ENCODE results near the gene CTTNBP2NL. TPM values are rescaled to one million over a fixed set of nuclear protein-coding genes. Genes with fewer than 3 reads are reported as not detected.

The CTTNBP2NL gene, protein sequence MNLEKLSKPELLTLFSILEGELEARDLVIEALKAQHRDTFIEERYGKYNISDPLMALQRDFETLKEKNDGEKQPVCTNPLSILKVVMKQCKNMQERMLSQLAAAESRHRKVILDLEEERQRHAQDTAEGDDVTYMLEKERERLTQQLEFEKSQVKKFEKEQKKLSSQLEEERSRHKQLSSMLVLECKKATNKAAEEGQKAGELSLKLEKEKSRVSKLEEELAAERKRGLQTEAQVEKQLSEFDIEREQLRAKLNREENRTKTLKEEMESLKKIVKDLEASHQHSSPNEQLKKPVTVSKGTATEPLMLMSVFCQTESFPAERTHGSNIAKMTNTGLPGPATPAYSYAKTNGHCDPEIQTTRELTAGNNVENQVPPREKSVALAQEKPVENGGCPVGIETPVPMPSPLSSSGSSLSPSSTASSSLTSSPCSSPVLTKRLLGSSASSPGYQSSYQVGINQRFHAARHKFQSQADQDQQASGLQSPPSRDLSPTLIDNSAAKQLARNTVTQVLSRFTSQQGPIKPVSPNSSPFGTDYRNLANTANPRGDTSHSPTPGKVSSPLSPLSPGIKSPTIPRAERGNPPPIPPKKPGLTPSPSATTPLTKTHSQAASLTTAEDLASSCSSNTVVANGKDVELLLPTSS
- polyA plus RNA-seq (2013): 20.2 and 20.9 TPM in 2 replicates

DNA sequence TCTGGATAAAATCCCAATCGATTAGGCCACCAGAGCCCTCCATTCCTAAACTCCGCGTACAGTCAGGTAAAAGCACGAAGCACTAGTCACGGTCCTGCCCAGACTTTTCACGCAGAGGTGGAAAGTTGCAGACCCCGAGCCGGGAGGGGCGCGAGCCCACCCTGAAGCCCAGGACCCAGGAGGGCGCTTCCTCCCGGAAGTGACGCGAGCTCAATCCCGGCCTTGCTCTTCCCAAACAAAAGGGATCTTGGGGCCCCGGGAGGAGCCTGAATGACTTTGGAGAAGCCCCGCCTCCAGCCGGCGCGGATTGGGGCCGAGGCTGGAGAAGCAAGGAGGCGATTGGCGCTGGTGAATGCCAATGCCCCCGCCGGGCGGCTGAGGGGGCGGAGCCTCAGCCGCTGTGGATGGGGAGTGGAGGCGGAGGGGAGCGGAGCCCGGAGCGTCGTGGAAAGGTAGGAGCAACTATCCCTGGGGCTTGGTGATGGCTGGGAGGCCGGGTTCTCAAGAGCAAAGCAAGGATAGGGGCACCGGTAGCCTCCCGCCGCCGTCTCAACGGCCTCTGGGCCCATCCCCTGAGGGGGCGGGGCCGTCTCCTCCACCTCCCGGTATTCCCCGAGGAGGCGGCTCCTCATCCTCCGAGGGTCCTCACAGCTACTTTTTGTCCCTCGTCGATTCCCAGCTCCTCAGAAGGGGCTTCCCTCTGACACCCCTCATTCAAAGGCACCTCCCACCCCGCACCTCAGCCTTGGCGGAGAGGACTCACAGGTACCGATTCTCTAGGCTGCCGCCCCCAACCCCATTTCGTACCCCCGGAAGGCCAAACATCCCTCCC, at the start of gene CTTNBP2NL:
CTTNBP2NL (plus strand) TSS at position 394 of the 832 bp plus-strand sequence. CDS start 19,952 bp downstream, outside the sequence.
- Histone ChIP-seq H3K14ac (ENCODE audit: low read length) (peak within 1 kb of the TSS; percentile 91), H3K4me3 (ENCODE audit: low read depth, low read length) (peak within 1 kb of the TSS; percentile 88), H3K23ac (ENCODE audit: low read length) (no peak within 1 kb of the TSS), H3K4me2 (ENCODE audit: low read length) (peak within 1 kb of the TSS; percentile 78), H3K36me3 (ENCODE audit: control insufficient read depth in 1 of 2, insufficient read depth in 2 of 2, low read length in 2 of 2) (no peaks in the 10 kb centered on the region), H2BK5ac (ENCODE audit: low read depth, low read length, poor library complexity) (peak within 1 kb of the TSS; percentile 92), H3K79me2 (ENCODE audit: control insufficient read depth, insufficient read depth, low read length, poor library complexity) (peaks cover 14% of the 10 kb centered on the region), H2AFZ (ENCODE audit: insufficient read depth, low read length, poor library complexity) (peak within 1 kb of the TSS; percentile 80), H3K27me3 (ENCODE audit: insufficient read depth, low read length) (no peaks in the 10 kb centered on the region), H3K4ac (ENCODE audit: low read depth, low read length) (peak within 1 kb of the TSS; percentile 82), H3K4me1 (ENCODE audit: control insufficient read depth in 1 of 2, insufficient read depth in 2 of 2, low read length in 2 of 2) (peaks cover 5 to 12% of the 10 kb centered on the region in 2 experiments), H3K9me3 (ENCODE audit: insufficient read depth, low read depth, low read length) (no peaks in the 10 kb centered on the region), H2BK12ac (ENCODE audit: low read length) (peak within 1 kb of the TSS; percentile 56), H4K91ac (ENCODE audit: low read depth, low read length) (peak within 1 kb of the TSS; percentile 96), H4K12ac (ENCODE audit: low read depth, low read length) (peak within 1 kb of the TSS; percentile 88), H2AK5ac (ENCODE audit: low read length) (peak within 1 kb of the TSS; percentile 49), H3K9ac (ENCODE audit: low read length) (peak within 1 kb of the TSS; percentile 88), H4K8ac (ENCODE audit: low read depth, low read length) (peak within 1 kb of the TSS; percentile 96), H3K18ac (ENCODE audit: low read length) (peak within 1 kb of the TSS; percentile 87), H2BK120ac (ENCODE audit: insufficient read depth, low read length, poor library complexity) (peak within 1 kb of the TSS; percentile 89), H3K79me1 (ENCODE audit: low read length) (peaks cover 23% of the 10 kb centered on the region), H3K27ac (ENCODE audit: low read depth, low read length) (peak within 1 kb of the TSS; percentile 92)
- DNase-seq: peak; percentile 94 to 95
- WGBS (ENCODE audit: extremely low coverage, insufficient coverage, insufficient read length): no CpG with 5 or more reads among the region's 53 CpGs

DNA sequence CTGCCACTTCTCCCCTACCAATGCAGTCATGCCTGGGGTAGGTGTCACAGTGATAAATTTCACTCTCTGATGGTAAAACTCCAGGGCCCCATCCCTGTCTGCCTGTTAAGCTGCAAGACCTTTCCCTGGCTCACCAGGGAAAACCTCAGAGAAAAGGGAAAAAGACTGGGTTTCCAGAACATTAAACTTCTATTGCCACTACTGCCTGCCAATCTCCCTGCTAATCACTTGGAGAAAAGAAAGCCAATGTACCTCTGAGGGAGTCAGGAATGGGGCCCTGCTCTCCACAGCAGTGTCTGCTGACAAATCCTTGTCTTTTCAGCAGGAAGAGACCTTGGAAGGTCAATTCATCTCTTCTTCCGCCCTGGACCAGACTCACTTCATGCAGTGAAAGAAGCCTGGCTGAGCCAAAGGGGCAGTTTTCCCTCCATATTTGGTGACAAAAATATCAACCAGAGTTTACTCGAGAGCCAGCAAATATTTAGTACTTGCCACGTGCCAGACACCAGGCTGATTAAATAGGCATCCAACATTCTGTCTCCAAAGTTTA, 49.1 kb upstream of the CTTNBP2NL start:
- H3K23ac ChIP-seq (ENCODE audit: low read length): no peak overlapping the region
- no peak overlapping the region for H2AFZ ChIP-seq (ENCODE audit: insufficient read depth, low read length, poor library complexity)
- no peak overlapping the region for H2BK12ac ChIP-seq (ENCODE audit: low read length)
- DNase-seq: no peak
- no peaks in the 10 kb centered on the region for H3K79me1 ChIP-seq (ENCODE audit: low read length)
- no peak overlapping the region for H3K4me3 ChIP-seq (ENCODE audit: low read depth, low read length)
- H3K9ac ChIP-seq (ENCODE audit: low read length): no peak overlapping the region
- H4K8ac ChIP-seq (ENCODE audit: low read depth, low read length): no peak overlapping the region
- H2AK5ac ChIP-seq (ENCODE audit: low read length): no peak overlapping the region
- no peak overlapping the region for H3K4ac ChIP-seq (ENCODE audit: low read depth, low read length)
- H3K4me1 ChIP-seq (ENCODE audit: control insufficient read depth in 1 of 2, insufficient read depth in 2 of 2, low read length in 2 of 2): no peaks in the 10 kb centered on the region
- no peaks in the 10 kb centered on the region for H3K9me3 ChIP-seq (ENCODE audit: insufficient read depth, low read depth, low read length)
- no peak overlapping the region for H4K91ac ChIP-seq (ENCODE audit: low read depth, low read length)
- H3K18ac ChIP-seq (ENCODE audit: low read length): no peak overlapping the region
- H3K4me2 ChIP-seq (ENCODE audit: low read length): no peak overlapping the region
- no peak overlapping the region for H4K12ac ChIP-seq (ENCODE audit: low read depth, low read length)
- no peaks in the 10 kb centered on the region for H3K79me2 ChIP-seq (ENCODE audit: control insufficient read depth, insufficient read depth, low read length, poor library complexity)
- H3K27me3 ChIP-seq (ENCODE audit: insufficient read depth, low read length): peaks cover 2% of the 10 kb centered on the region
- H3K27ac ChIP-seq (ENCODE audit: low read depth, low read length): no peak overlapping the region
- no peak overlapping the region for H2BK5ac ChIP-seq (ENCODE audit: low read depth, low read length, poor library complexity)
- H3K36me3 ChIP-seq (ENCODE audit: control insufficient read depth in 1 of 2, insufficient read depth in 2 of 2, low read length in 2 of 2): no peaks in the 10 kb centered on the region
- H3K14ac ChIP-seq (ENCODE audit: low read length): no peak overlapping the region
- WGBS (ENCODE audit: extremely low coverage, insufficient coverage, insufficient read length): no CpG with 5 or more reads among the region's 3 CpGs
- no peak overlapping the region for H2BK120ac ChIP-seq (ENCODE audit: insufficient read depth, low read length, poor library complexity)

DNA sequence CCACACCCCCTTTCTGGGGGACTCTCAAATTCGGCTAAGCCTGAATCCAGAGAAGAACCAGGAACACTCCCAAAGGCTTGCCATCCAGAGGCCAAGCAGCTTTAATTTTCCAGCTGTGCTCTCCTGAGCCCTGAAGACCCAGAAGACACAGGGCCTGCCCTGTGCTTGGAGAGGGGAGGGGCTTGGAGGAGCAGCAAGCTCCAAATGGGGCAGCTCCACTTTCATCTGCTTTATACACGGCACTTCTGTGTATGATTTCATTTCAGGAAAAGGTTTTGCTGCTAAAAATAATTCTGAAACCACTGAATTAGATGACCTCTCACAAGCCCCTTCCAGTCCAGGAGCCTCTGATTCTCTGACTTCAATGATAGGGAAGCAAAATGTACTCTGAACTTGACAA, 39.2 kb upstream of the CTTNBP2NL start:
- no peak for DNase-seq
- H2BK12ac ChIP-seq (ENCODE audit: low read length): no peak overlapping the region
- no peak overlapping the region for H4K91ac ChIP-seq (ENCODE audit: low read depth, low read length)
- no peak overlapping the region for H2AFZ ChIP-seq (ENCODE audit: insufficient read depth, low read length, poor library complexity)
- no peak overlapping the region for H3K27ac ChIP-seq (ENCODE audit: low read depth, low read length)
- H4K8ac ChIP-seq (ENCODE audit: low read depth, low read length): no peak overlapping the region
- no peak overlapping the region for H3K4me2 ChIP-seq (ENCODE audit: low read length)
- no peak overlapping the region for H3K4ac ChIP-seq (ENCODE audit: low read depth, low read length)
- no peak overlapping the region for H3K23ac ChIP-seq (ENCODE audit: low read length)
- H3K79me2 ChIP-seq (ENCODE audit: control insufficient read depth, insufficient read depth, low read length, poor library complexity): no peaks in the 10 kb centered on the region
- peaks cover 2% of the 10 kb centered on the region for H3K9me3 ChIP-seq (ENCODE audit: insufficient read depth, low read depth, low read length)
- no peaks in the 10 kb centered on the region for H3K27me3 ChIP-seq (ENCODE audit: insufficient read depth, low read length)
- H3K4me3 ChIP-seq (ENCODE audit: low read depth, low read length): no peak overlapping the region
- no peak overlapping the region for H4K12ac ChIP-seq (ENCODE audit: low read depth, low read length)
- no peak overlapping the region for H2BK5ac ChIP-seq (ENCODE audit: low read depth, low read length, poor library complexity)
- H3K4me1 ChIP-seq (ENCODE audit: control insufficient read depth in 1 of 2, insufficient read depth in 2 of 2, low read length in 2 of 2): peaks cover 6 to 9% of the 10 kb centered on the region in 2 experiments
- H3K18ac ChIP-seq (ENCODE audit: low read length): no peak overlapping the region
- H3K9ac ChIP-seq (ENCODE audit: low read length): no peak overlapping the region
- H2BK120ac ChIP-seq (ENCODE audit: insufficient read depth, low read length, poor library complexity): no peak overlapping the region
- H3K14ac ChIP-seq (ENCODE audit: low read length): no peak overlapping the region
- H3K36me3 ChIP-seq (ENCODE audit: control insufficient read depth in 1 of 2, insufficient read depth in 2 of 2, low read length in 2 of 2): no peaks in the 10 kb centered on the region
- no peaks in the 10 kb centered on the region for H3K79me1 ChIP-seq (ENCODE audit: low read length)
- no CpG with 5 or more reads among the region's 2 CpGs for WGBS (ENCODE audit: extremely low coverage, insufficient coverage, insufficient read length)
- H2AK5ac ChIP-seq (ENCODE audit: low read length): no peak overlapping the region

DNA sequence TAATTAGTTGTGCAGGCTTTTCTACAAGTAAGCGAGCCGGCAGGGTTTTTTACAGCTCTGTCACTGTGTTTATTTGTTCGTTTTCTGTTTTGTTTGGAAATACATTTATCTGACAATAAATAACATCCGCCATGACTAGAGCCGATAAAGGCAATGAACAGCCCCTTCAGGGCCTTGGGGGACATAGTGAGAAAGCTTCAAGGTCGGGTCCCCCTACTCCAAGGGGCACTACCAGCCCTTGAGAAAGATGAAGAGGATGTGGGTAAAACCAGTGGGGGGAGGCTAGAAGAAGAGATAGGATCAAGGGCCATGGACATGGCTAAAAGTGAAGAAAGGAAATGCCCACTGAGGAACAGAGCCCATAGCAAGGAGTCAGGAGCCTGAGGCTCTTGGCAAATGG, 38.5 kb upstream of the CTTNBP2NL start:
- Histone ChIP-seq H3K4me2 (ENCODE audit: low read length) (no peak overlapping the region), H2BK120ac (ENCODE audit: insufficient read depth, low read length, poor library complexity) (no peak overlapping the region), H3K9ac (ENCODE audit: low read length) (no peak overlapping the region), H3K9me3 (ENCODE audit: insufficient read depth, low read depth, low read length) (no peaks in the 10 kb centered on the region), H4K12ac (ENCODE audit: low read depth, low read length) (no peak overlapping the region), H3K14ac (ENCODE audit: low read length) (no peak overlapping the region), H2AFZ (ENCODE audit: insufficient read depth, low read length, poor library complexity) (no peak overlapping the region), H3K36me3 (ENCODE audit: control insufficient read depth in 1 of 2, insufficient read depth in 2 of 2, low read length in 2 of 2) (no peaks in the 10 kb centered on the region), H3K27ac (ENCODE audit: low read depth, low read length) (no peak overlapping the region), H3K4me1 (ENCODE audit: control insufficient read depth in 1 of 2, insufficient read depth in 2 of 2, low read length in 2 of 2) (peaks cover 6 to 9% of the 10 kb centered on the region in 2 experiments), H3K4ac (ENCODE audit: low read depth, low read length) (no peak overlapping the region), H2AK5ac (ENCODE audit: low read length) (no peak overlapping the region), H2BK5ac (ENCODE audit: low read depth, low read length, poor library complexity) (no peak overlapping the region), H3K79me1 (ENCODE audit: low read length) (no peaks in the 10 kb centered on the region), H3K23ac (ENCODE audit: low read length) (no peak overlapping the region), H4K8ac (ENCODE audit: low read depth, low read length) (no peak overlapping the region), H3K27me3 (ENCODE audit: insufficient read depth, low read length) (no peaks in the 10 kb centered on the region), H2BK12ac (ENCODE audit: low read length) (no peak overlapping the region), H3K4me3 (ENCODE audit: low read depth, low read length) (no peak overlapping the region), H3K79me2 (ENCODE audit: control insufficient read depth, insufficient read depth, low read length, poor library complexity) (no peaks in the 10 kb centered on the region), H3K18ac (ENCODE audit: low read length) (no peak overlapping the region), H4K91ac (ENCODE audit: low read depth, low read length) (no peak overlapping the region)
- DNase-seq: no peak
- no CpG with 5 or more reads among the region's 6 CpGs for WGBS (ENCODE audit: extremely low coverage, insufficient coverage, insufficient read length)

All from trophoblast cell (in vitro differentiated cells and primary cell).